Purkinje cell (primary cell): ENCODE results near the gene SPHKAP. TPM values are rescaled to one million over a fixed set of nuclear protein-coding genes. Genes with fewer than 3 reads are reported as not detected.

Experiments used
- polyA plus RNA-seq: library from polyadenylated mRNA; unstranded; fragments of >200 nt; fragmentation: Nextera tagmentation; gene quantifications from 2 replicates; pipeline ENCODE4 v1.2.1, GENCODE V29; 2014

SPHKAP gene, protein sequence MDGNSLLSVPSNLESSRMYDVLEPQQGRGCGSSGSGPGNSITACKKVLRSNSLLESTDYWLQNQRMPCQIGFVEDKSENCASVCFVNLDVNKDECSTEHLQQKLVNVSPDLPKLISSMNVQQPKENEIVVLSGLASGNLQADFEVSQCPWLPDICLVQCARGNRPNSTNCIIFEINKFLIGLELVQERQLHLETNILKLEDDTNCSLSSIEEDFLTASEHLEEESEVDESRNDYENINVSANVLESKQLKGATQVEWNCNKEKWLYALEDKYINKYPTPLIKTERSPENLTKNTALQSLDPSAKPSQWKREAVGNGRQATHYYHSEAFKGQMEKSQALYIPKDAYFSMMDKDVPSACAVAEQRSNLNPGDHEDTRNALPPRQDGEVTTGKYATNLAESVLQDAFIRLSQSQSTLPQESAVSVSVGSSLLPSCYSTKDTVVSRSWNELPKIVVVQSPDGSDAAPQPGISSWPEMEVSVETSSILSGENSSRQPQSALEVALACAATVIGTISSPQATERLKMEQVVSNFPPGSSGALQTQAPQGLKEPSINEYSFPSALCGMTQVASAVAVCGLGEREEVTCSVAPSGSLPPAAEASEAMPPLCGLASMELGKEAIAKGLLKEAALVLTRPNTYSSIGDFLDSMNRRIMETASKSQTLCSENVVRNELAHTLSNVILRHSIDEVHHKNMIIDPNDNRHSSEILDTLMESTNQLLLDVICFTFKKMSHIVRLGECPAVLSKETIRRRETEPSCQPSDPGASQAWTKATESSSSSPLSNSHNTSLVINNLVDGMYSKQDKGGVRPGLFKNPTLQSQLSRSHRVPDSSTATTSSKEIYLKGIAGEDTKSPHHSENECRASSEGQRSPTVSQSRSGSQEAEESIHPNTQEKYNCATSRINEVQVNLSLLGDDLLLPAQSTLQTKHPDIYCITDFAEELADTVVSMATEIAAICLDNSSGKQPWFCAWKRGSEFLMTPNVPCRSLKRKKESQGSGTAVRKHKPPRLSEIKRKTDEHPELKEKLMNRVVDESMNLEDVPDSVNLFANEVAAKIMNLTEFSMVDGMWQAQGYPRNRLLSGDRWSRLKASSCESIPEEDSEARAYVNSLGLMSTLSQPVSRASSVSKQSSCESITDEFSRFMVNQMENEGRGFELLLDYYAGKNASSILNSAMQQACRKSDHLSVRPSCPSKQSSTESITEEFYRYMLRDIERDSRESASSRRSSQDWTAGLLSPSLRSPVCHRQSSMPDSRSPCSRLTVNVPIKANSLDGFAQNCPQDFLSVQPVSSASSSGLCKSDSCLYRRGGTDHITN (N-terminal part only)
- polyA plus RNA-seq, result 2.7 and 4.3 TPM in 2 replicates

DNA sequence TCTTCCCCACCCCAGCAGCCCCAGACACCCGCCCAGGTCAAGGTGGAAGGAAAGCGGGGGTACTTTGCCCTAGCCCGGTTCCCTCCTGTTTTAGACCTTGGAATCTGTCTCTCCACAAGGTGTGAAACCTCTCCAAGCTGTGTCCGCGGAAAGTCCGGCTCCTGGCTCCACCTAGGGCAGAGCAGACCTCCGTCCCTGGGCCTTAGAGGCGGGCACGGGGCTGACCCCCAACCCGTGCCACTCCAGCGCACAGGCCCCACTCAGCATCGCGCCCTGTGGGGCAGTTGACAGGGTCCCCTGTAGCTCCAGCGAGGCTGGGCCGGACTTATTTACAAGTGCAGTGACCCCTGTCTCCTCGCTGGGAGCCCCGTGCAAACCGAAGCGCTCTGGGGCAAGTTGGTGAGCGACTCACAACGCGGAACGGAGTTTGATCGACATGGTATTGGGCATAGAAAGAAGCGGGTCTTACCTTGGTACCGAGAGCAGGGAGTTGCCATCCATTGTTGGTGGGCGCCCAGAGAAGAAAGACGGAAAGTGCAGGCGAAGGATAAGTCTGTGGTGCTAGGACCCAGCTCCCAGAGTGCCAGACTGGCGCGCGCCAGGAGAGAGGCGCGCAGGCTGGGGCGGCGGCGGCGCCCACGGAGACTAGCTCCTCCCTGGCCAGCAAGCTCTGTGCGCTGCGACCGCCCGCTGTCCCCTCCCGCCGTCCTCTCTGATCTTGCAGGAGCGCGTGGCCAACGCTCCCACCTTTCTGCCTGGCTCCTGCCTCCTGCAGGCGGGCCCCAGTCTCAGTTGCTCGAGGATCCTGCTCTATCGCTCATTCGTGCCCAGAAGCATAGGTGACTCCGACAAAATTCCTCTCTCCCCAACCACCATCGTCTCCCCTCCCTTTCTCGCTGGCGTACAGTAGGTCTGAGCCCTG is at the start of gene SPHKAP:
Gene SPHKAP, minus strand, starts transcription at position 590 of the 922 bp plus-strand sequence. Its CDS starts 89 bp downstream, at position 501.

